K562 (cell line): Measurements from ENCODE around the gene MYO3B. TPM values are rescaled to one million over a fixed set of nuclear protein-coding genes. Genes with fewer than 3 reads are reported as not detected.

Source experiments
- ATAC-seq: fragments of 200-7000 bp; cut with Tn5 transposase; 3 replicates; pipeline ENCODE4 v1.9.1; 2020; ENCODE audit warnings: moderate library complexity
- BruUV-seq: library from RNA; stranded (reverse); fragments of 400-500 nt; replicated peaks from 2 replicates; lab custom pipeline; 2021; lab: Mats Ljungman, UMichigan
- CTCF ChIA-PET: fragments of 300-600 bp; formaldehyde crosslinking; extraction: SDS; loops from one replicate; lab custom pipeline; 2021; ENCODE audit warnings: low intra/inter-chr PET ratio; lab: Yijun Ruan, JAX
- POLR2A ChIA-PET: fragments of 300-600, 350-650 bp; sonication (Branson Sonifier 250); formaldehyde crosslinking; extraction: SDS; loops from one replicate; lab custom pipeline; 2021; ENCODE audit warnings: antibody characterized with exemption, inconsistent platforms; lab: Yijun Ruan, JAX
- DNase-seq, 4 experiments: peaks; one replicate each; pipeline versions ENCODE4 v3.0.0 to v3.0.0-alpha.2; 2011 to 2018; ENCODE audit warnings: low spot score in 3 of 4, mixed read lengths in 3 of 4; ENCODE audit errors: extremely low read depth in 1 of 4
- FAIRE-seq: peaks from 2 replicates; lab custom pipeline; 2011; peaks lifted over from hg19 to GRCh38; lab: Jason Lieb, UNC
- H2AFZ ChIP-seq: 2 replicates; pipeline ENCODE4 v1.6.0; 2011; ENCODE audit warnings: low read depth, low read length, control low read depth, inconsistent platforms
- H3K27ac ChIP-seq: fragments of 200-600 bp; 3 replicates; pipeline ENCODE4 v1.8.0; 2011; ENCODE audit warnings: low read depth, mild to moderate bottlenecking, control low read depth, inconsistent platforms, low read length, moderate library complexity, mixed read lengths; ENCODE audit errors: extremely low read depth
- H3K27me3 ChIP-seq, 2 experiments: fragments of 300-600 bp in 1 of 2; 2 replicates in 1 of 2; 3 replicates in 1 of 2; pipeline versions ENCODE4 v1.6.0 to v1.8.0; 2011; ENCODE audit warnings: inconsistent platforms in 2 of 2, low read length in 2 of 2, mild to moderate bottlenecking in 1 of 2, mixed read lengths in 1 of 2, moderate library complexity in 1 of 2; ENCODE audit not compliant: control insufficient read depth in 2 of 2, insufficient read depth in 2 of 2
- H3K36me3 ChIP-seq: fragments of 300-600 bp; 3 replicates; pipeline ENCODE4 v1.8.0; 2011; ENCODE audit warnings: mild to moderate bottlenecking, low read length, inconsistent platforms; ENCODE audit not compliant: control insufficient read depth, insufficient read depth
- H3K4me1 ChIP-seq, 2 experiments: fragments of 200-600 bp in 1 of 2; replicated peaks in 1 of 2; 2 replicates in 1 of 2; 3 replicates in 1 of 2; pipeline versions ENCODE4 v1.5.1 to v1.8.0; 2011; ENCODE audit warnings: inconsistent platforms in 2 of 2, low read length in 2 of 2, mild to moderate bottlenecking in 1 of 2, mixed read lengths in 1 of 2, moderate library complexity in 1 of 2; ENCODE audit not compliant: control insufficient read depth in 2 of 2, insufficient read depth in 2 of 2
- H3K4me2 ChIP-seq: 2 replicates; pipeline ENCODE4 v1.6.1; 2011; ENCODE audit warnings: low read length, control low read depth, inconsistent platforms, mixed read lengths; ENCODE audit not compliant: insufficient read depth
- H3K4me3 ChIP-seq: fragments of 200-600 bp; sonication (generic), shearing (Covaris generic); 2 replicates; pipeline ENCODE4 v1.5.1; 2016; ENCODE audit warnings: control low read depth, inconsistent platforms
- H3K79me2 ChIP-seq: fragments of 200-600 bp; 3 replicates; pipeline ENCODE4 v1.8.0; 2011; ENCODE audit warnings: low read length, inconsistent platforms; ENCODE audit not compliant: control insufficient read depth, insufficient read depth
- H3K9ac ChIP-seq, 2 experiments: 2 replicates each; pipeline versions ENCODE4 v1.6.0 to v1.6.1; 2011; ENCODE audit warnings: low read depth in 2 of 2, low read length in 2 of 2, control low read depth in 1 of 2, inconsistent platforms in 1 of 2, mild to moderate bottlenecking in 1 of 2, mixed read lengths in 1 of 2; ENCODE audit not compliant: insufficient read depth in 1 of 2
- H3K9me1 ChIP-seq: one replicate; pipeline ENCODE4 v1.6.0; 2011; ENCODE audit warnings: inconsistent platforms, mild to moderate bottlenecking, low read length, moderate library complexity; ENCODE audit not compliant: control insufficient read depth, insufficient read depth
- H3K9me3 ChIP-seq: replicated peaks from 2 replicates; pipeline ENCODE4 v1.5.1; 2011; ENCODE audit warnings: low read depth, low read length, inconsistent platforms; ENCODE audit not compliant: control insufficient read depth, insufficient read depth
- H4K20me1 ChIP-seq: replicated peaks from 2 replicates; pipeline ENCODE4 v1.6.1; 2011; ENCODE audit warnings: low read length, inconsistent platforms, mixed read lengths; ENCODE audit not compliant: control insufficient read depth, insufficient read depth
- BHLHE40 ChIP-seq: IDR thresholded peaks from 2 replicates; pipeline ENCODE4 v1.6.1; 2011; ENCODE audit warnings: low read length, improper control_type of control experiment
- BRD9 ChIP-seq: fragments of 450-650 bp; IDR thresholded peaks from 2 replicates; pipeline ENCODE4 v1.6.1; 2018; ENCODE audit warnings: low read depth; ENCODE audit not compliant: partially characterized antibody
- GTF2F1 ChIP-seq: IDR thresholded peaks from 2 replicates; pipeline ENCODE4 v1.6.1; 2011; ENCODE audit warnings: low read depth, low read length, improper control_type of control experiment
- POU5F1 ChIP-seq: fragments of 150-350 bp; IDR thresholded peaks from 2 replicates; pipeline ENCODE4 v1.6.1; 2014; ENCODE audit warnings: borderline replicate concordance, low read length, low read depth, mild to moderate bottlenecking; ENCODE audit not compliant: partially characterized antibody
- ZBTB33 ChIP-seq: sonication (generic); formaldehyde crosslinking; IDR thresholded peaks from 2 replicates; pipeline ENCODE4 v1.8.1; 2023; ENCODE audit warnings: mild to moderate bottlenecking, missing genetic modification reagents
- whole genome bisulfite sequencing: fragments of 100-300 bp; shearing (Covaris generic); methylation state at CpG from one replicate; pipeline ENCODE4 v1.1.6; 2016; ENCODE audit warnings: low coverage, mixed read lengths; ENCODE audit not compliant: insufficient coverage; ENCODE audit errors: missing lambda C conversion rate; 5-methylcytosine and 5-hydroxymethylcytosine counted together
- in situ Hi-C: fragments of 300-500 bp; cut with MboI; formaldehyde crosslinking; loops from 4 replicates; pipeline ENCODE4 v1.15.0; 2018; ENCODE audit warnings: inconsistent platforms, mixed read lengths
- intact Hi-C: fragments of 100-400 bp; cut with micrococcal nuclease; formaldehyde crosslinking; loops from 2 replicates; pipeline ENCODE4 v1.14.2; 2022
- polyA plus RNA-seq, 8 experiments: library from polyadenylated mRNA; depleted of rRNA in 4 of 8; stranded (reverse) in 5 of 8; unstranded in 3 of 8; fragments of >200 nt; fragmentation: Nextera tagmentation in 2 of 8; fragmentation: Illumina TruSeq in 1 of 8; extraction: Ambion mirVana in 2 of 8; extraction: Trizol in 1 of 8; gene quantifications; 2 replicates each; pipeline versions ENCODE4 v1.2.1 to v1.2.3, GENCODE V29; 2011 to 2014; ENCODE audit warnings: inconsistent platforms in 1 of 8, missing spikeins in 1 of 8
- total RNA-seq, 7 experiments: library from RNA; depleted of rRNA in 6 of 7; stranded (reverse); fragments of >200 nt in 6 of 7; fragmentation: Illumina TruSeq in 2 of 7; extraction: Trizol in 2 of 7; gene quantifications; 2 replicates each; pipeline versions ENCODE4 v1.2.1 to v1.2.3, GENCODE V29; 2011 to 2021; ENCODE audit warnings: low replicate concordance in 1 of 7

MYO3B gene
- total and polyA plus RNA-seq, 9 of the 15 experiments (the other 6 are each of a cell fraction or from before 2014, with no cell fraction given), result 2.7 to 6.5 (median 3.6) TPM

GRCh38 chr2:170152421-170152820, 25.5 kb upstream of the MYO3B start:
- TF ChIP-seq POU5F1 (no peak), BRD9 (no peak), ZBTB33 (CRISPR knock-in tag) (no peak), BHLHE40 (no peak), GTF2F1 (no peak)
- TF ChIP-seq, all 486 proteins: peak for 0
- ChIA-PET POLR2A (interaction anchor here (1.1 kb wide), 1 partner anchor 9 kb away, joined by 3 read pairs; no protein-coding TSS in a partner anchor), CTCF (no interaction called here)
- Histone ChIP-seq H3K9me3 (no peaks in the 10 kb centered on the region), H3K27ac (no peak overlapping the region), H3K36me3 (no peaks in the 10 kb centered on the region), H4K20me1 (no peaks in the 10 kb centered on the region), H3K4me2 (no peak overlapping the region), H2AFZ (peak overlapping the region; percentile 15; the same call in 1 of the 2 replicates), H3K4me1 (peaks cover 14 to 28% of the 10 kb centered on the region in 2 experiments), H3K9ac (no peak overlapping the region), H3K4me3 (no peak overlapping the region), H3K9me1 (no peaks in the 10 kb centered on the region), H3K27me3 (no peaks in the 10 kb centered on the region), H3K79me2 (no peaks in the 10 kb centered on the region)
- FAIRE-seq (no peak), DNase-seq (no peak), ATAC-seq (no peak)
- BruUV-seq, result no TSS peak
- in situ Hi-C loops, result no loop called here
- 88% methylated on average over 1 of the region's 1 CpG for WGBS
- intact Hi-C loops, result loop anchor here (10.0 kb wide), 1 partner anchor 218 kb away; no protein-coding TSS in a partner anchor
